Pons (tissue), 1 donor: ENCODE data around the gene C19orf33.
"Not testable (repeated sequence)": the region's sequence is repeated elsewhere in the genome, so short reads cannot be mapped to it uniquely, and the experiment has no call there.

Experiments used
- DNase-seq: peaks from one replicate; pipeline ENCODE4 v3.0.0-alpha.2; 2016; ENCODE audit warnings: low spot score

The C19orf33 gene

GRCh38 chr19:38339011-38339410, 35.0 kb downstream of the C19orf33 start:
- DNase-seq, result not testable (repeated sequence)

GRCh38 chr19:38340927-38341326, 36.9 kb downstream of the C19orf33 start:
- DNase-seq, result no peak

- DNase-seq, result no peak
These were observed 42.8 kb downstream of the C19orf33 start for GRCh38 chr19:38346837-38347236.

GRCh38 chr19:38350883-38351282, 46.8 kb downstream of the C19orf33 start:
- DNase-seq, result no peak

GRCh38 chr19:38351865-38352395, 47.9 kb downstream of the C19orf33 start:
- no peak for DNase-seq

GRCh38 chr19:38352611-38353010, 48.6 kb downstream of the C19orf33 start:
- no peak for DNase-seq
